GM23338 (cell line): ENCODE measurements around the gene ECT2. TPM values are rescaled to one million over a fixed set of nuclear protein-coding genes. Genes with fewer than 3 reads are reported as not detected.
A peak's percentile ranks its signal among the peaks of the same experiment; 100 is the strongest.

Experiments
- ATAC-seq: fragments of 200-7000 bp; cut with Tn5 transposase; 3 replicates; pipeline ENCODE4 v1.9.1; 2020
- DNase-seq: peaks from one replicate; pipeline ENCODE4 v3.0.0-alpha.2; 2015; ENCODE audit warnings: low spot score
- H2AFZ ChIP-seq: fragments of 200-600 bp; sonication (generic); 2 replicates; pipeline ENCODE4 v1.8.0; 2016; ENCODE audit warnings: antibody characterized with exemption, mild to moderate bottlenecking, moderate library complexity
- H3F3A ChIP-seq: fragments of 200-600 bp; sonication (generic); replicated peaks from 2 replicates; pipeline ENCODE4 v1.8.0; 2017; ENCODE audit warnings: antibody characterized with exemption, mixed run types, low read depth
- H3K27ac ChIP-seq: fragments of 200-600 bp; sonication (generic); 2 replicates; pipeline ENCODE4 v1.6.1; 2016; ENCODE audit warnings: low read depth
- H3K27me3 ChIP-seq: fragments of 200-600 bp; sonication (generic); 2 replicates; pipeline ENCODE4 v1.8.0; 2016; ENCODE audit warnings: mild to moderate bottlenecking, mixed run types, moderate library complexity; ENCODE audit not compliant: insufficient read depth
- H3K36me3 ChIP-seq: fragments of 200-600 bp; sonication (generic); 2 replicates; pipeline ENCODE4 v1.8.0; 2016; ENCODE audit warnings: mild to moderate bottlenecking; ENCODE audit not compliant: insufficient read depth
- H3K4me1 ChIP-seq: fragments of 200-600 bp; sonication (generic); 2 replicates; pipeline ENCODE4 v1.8.0; 2016; ENCODE audit warnings: mild to moderate bottlenecking, moderate library complexity; ENCODE audit not compliant: insufficient read depth
- H3K4me2 ChIP-seq: fragments of 200-600 bp; sonication (generic); 2 replicates; pipeline ENCODE4 v1.7.1; 2017; ENCODE audit warnings: mixed run types
- H3K4me3 ChIP-seq: fragments of 200-600 bp; sonication (generic); 2 replicates; pipeline ENCODE4 v1.6.1; 2016; ENCODE audit warnings: mixed run types
- H3K79me2 ChIP-seq: fragments of 200-600 bp; sonication (generic); replicated peaks from 2 replicates; pipeline ENCODE4 v1.8.0; 2017; ENCODE audit warnings: mild to moderate bottlenecking; ENCODE audit not compliant: insufficient read depth
- H3K9me2 ChIP-seq: fragments of 200-600 bp; sonication (generic); 2 replicates; pipeline ENCODE4 v1.8.0; 2017; ENCODE audit not compliant: insufficient read depth
- H4K20me1 ChIP-seq: fragments of 200-600 bp; sonication (generic); replicated peaks from 2 replicates; pipeline ENCODE4 v1.8.0; 2017; ENCODE audit warnings: mild to moderate bottlenecking; ENCODE audit not compliant: insufficient read depth
- H3K27ac Mint-ChIP-seq: 2 replicates; pipeline ENCODE4 v1.8.0; 2020; ENCODE audit warnings: inconsistent platforms, mild to moderate bottlenecking, moderate library complexity, mixed read lengths
- H3K27me3 Mint-ChIP-seq: 3 replicates; pipeline ENCODE4 v1.8.0; 2022; ENCODE audit warnings: low read depth, mild to moderate bottlenecking, moderate library complexity, mixed read lengths, inconsistent platforms; ENCODE audit not compliant: insufficient read depth, poor library complexity
- H3K36me3 Mint-ChIP-seq: 3 replicates; pipeline ENCODE4 v1.8.0; 2021; ENCODE audit warnings: low read depth, mild to moderate bottlenecking, inconsistent platforms, moderate library complexity, mixed read lengths
- H3K4me1 Mint-ChIP-seq: 3 replicates; pipeline ENCODE4 v1.8.0; 2020; ENCODE audit warnings: mild to moderate bottlenecking, inconsistent platforms, mixed read lengths
- H3K4me3 Mint-ChIP-seq: 3 replicates; pipeline ENCODE4 v1.8.0; 2021; ENCODE audit warnings: moderate library complexity, mild to moderate bottlenecking, inconsistent platforms, mixed read lengths
- H3K9me3 Mint-ChIP-seq: 3 replicates; pipeline ENCODE4 v1.8.0; 2020; ENCODE audit warnings: moderate library complexity, mild to moderate bottlenecking, inconsistent platforms, mixed read lengths
- ETS1 ChIP-seq: IDR thresholded peaks from 2 replicates; pipeline ENCODE4 v1.6.1; 2016; ENCODE audit warnings: antibody characterized with exemption
- EZH2 ChIP-seq: fragments of 200-600 bp; sonication (generic); IDR thresholded peaks from one replicate; pipeline ENCODE4 v1.8.0; 2017; ENCODE audit warnings: antibody characterized with exemption, mild to moderate bottlenecking, low read depth; ENCODE audit not compliant: unreplicated experiment
- JUNB ChIP-seq: IDR thresholded peaks from one replicate; pipeline ENCODE4 v1.6.1; 2016; ENCODE audit warnings: antibody characterized with exemption; ENCODE audit not compliant: unreplicated experiment
- NANOG ChIP-seq: IDR thresholded peaks from 2 replicates; pipeline ENCODE4 v1.6.1; 2016; ENCODE audit warnings: antibody characterized with exemption, borderline replicate concordance
- POLR2AphosphoS5 ChIP-seq: IDR thresholded peaks from 2 replicates; pipeline ENCODE4 v1.6.1; 2016; ENCODE audit warnings: antibody characterized with exemption, low read depth
- ZNF114 ChIP-seq: fragments of 250-450 bp; sonication (Bioruptor Pico); IDR thresholded peaks from 2 replicates; pipeline ENCODE4 v1.5.0; 2020; ENCODE audit warnings: mild to moderate bottlenecking, moderate library complexity
- ZNF331 ChIP-seq: fragments of 250-450 bp; sonication (Bioruptor Pico); IDR thresholded peaks from 2 replicates; pipeline ENCODE4 v1.5.0; 2020; ENCODE audit warnings: low read depth, mild to moderate bottlenecking, moderate library complexity
- ZNF462 ChIP-seq: fragments of 250-450 bp; sonication (Bioruptor Pico); IDR thresholded peaks from 2 replicates; pipeline ENCODE4 v1.5.0; 2020; ENCODE audit warnings: mild to moderate bottlenecking, moderate library complexity
- polyA plus RNA-seq: library from polyadenylated mRNA; unstranded; fragments of >200 nt; fragmentation: Nextera tagmentation; extraction: Ambion mirVana; gene quantifications from 2 replicates; pipeline ENCODE4 v1.2.1, GENCODE V29; 2016
- total RNA-seq: library from RNA; depleted of rRNA; stranded (reverse); fragments of >200 nt; shearing (Covaris generic); gene quantifications from 2 replicates; pipeline ENCODE4 v1.2.3, GENCODE V29; 2014
- TF ChIP-seq, protein P1 (sequence below): IDR thresholded peaks from one replicate; pipeline ENCODE4 v1.6.1; 2018; ENCODE audit warnings: antibody characterized with exemption; ENCODE audit not compliant: unreplicated experiment

Gene ECT2
- total and polyA plus RNA-seq, 2 experiments from 2014 or later: 102 to 111 TPM

- H3K4me3 ChIP-seq: no peak overlapping the region
- no peak overlapping the region for H3K27ac ChIP-seq
- H3K27me3 ChIP-seq: peaks cover 29% of the 10 kb centered on the region
- H3K9me2 ChIP-seq: no peaks in the 10 kb centered on the region
- Mint-ChIP-seq H3K27me3 (peaks cover 18% of the 10 kb centered on the region), H3K36me3 (no peaks in the 10 kb centered on the region), H3K9me3 (no peaks in the 10 kb centered on the region), H3K4me3 (no peak overlapping the region), H3K4me1 (peaks cover 14% of the 10 kb centered on the region; the same call in 2 of the 3 replicates), H3K27ac (no peak overlapping the region)
- TF ChIP-seq NANOG (peak; percentile 60), JUNB (no peak)
- peak; percentile 18; the same call in 2 of the 3 replicates for ATAC-seq
- no peak overlapping the region for H2AFZ ChIP-seq
- H3K4me2 ChIP-seq: peak overlapping the region; percentile 67
- no peaks in the 10 kb centered on the region for H3F3A ChIP-seq
- H3K79me2 ChIP-seq: no peaks in the 10 kb centered on the region
- no peak for DNase-seq
- H3K4me1 ChIP-seq: peaks cover 35% of the 10 kb centered on the region
- H3K36me3 ChIP-seq: no peaks in the 10 kb centered on the region
- no peaks in the 10 kb centered on the region for H4K20me1 ChIP-seq
Measured at GRCh38 chr3:172855037-172855436, 104.5 kb downstream of the ECT2 start.

GRCh38 chr3:172856795-172857742 lies 106.5 kb downstream of the ECT2 start:
- no peaks in the 10 kb centered on the region; the same call in 1 of the 3 replicates for H3K9me3 Mint-ChIP-seq
- no peaks in the 10 kb centered on the region for H3K36me3 ChIP-seq
- peaks cover 29% of the 10 kb centered on the region for H3K27me3 ChIP-seq
- H3K27me3 Mint-ChIP-seq: peaks cover 19% of the 10 kb centered on the region
- no peaks in the 10 kb centered on the region for H4K20me1 ChIP-seq
- peaks cover 4% of the 10 kb centered on the region; the same call in 1 of the 2 replicates for H3K9me2 ChIP-seq
- H3K4me1 ChIP-seq: peaks cover 38% of the 10 kb centered on the region
- peaks cover 16% of the 10 kb centered on the region; the same call in 2 of the 3 replicates for H3K4me1 Mint-ChIP-seq
- DNase-seq (no peak), ATAC-seq (no peak)
- H3K27ac Mint-ChIP-seq: no peak overlapping the region
- no peaks in the 10 kb centered on the region for H3F3A ChIP-seq
- no peaks in the 10 kb centered on the region for H3K79me2 ChIP-seq
- H3K36me3 Mint-ChIP-seq: 0 out of 3 replicates have a peak, but pooled peaks cover under 1% of the 10 kb centered on the region
- H3K4me2 ChIP-seq: no peak overlapping the region
- H2AFZ ChIP-seq: no peak overlapping the region
- no peak overlapping the region for H3K27ac ChIP-seq
- H3K4me3 ChIP-seq: no peak overlapping the region
- no peak overlapping the region for H3K4me3 Mint-ChIP-seq
- TF ChIP-seq POLR2AphosphoS5 (no peak), EZH2 (no peak), JUNB (no peak), ZNF114 (CRISPR knock-in tag) (no peak), ZNF462 (no peak), NANOG (no peak), ZNF331 (CRISPR knock-in tag) (no peak), ETS1 (no peak)
- TF ChIP-seq, protein P1, sequence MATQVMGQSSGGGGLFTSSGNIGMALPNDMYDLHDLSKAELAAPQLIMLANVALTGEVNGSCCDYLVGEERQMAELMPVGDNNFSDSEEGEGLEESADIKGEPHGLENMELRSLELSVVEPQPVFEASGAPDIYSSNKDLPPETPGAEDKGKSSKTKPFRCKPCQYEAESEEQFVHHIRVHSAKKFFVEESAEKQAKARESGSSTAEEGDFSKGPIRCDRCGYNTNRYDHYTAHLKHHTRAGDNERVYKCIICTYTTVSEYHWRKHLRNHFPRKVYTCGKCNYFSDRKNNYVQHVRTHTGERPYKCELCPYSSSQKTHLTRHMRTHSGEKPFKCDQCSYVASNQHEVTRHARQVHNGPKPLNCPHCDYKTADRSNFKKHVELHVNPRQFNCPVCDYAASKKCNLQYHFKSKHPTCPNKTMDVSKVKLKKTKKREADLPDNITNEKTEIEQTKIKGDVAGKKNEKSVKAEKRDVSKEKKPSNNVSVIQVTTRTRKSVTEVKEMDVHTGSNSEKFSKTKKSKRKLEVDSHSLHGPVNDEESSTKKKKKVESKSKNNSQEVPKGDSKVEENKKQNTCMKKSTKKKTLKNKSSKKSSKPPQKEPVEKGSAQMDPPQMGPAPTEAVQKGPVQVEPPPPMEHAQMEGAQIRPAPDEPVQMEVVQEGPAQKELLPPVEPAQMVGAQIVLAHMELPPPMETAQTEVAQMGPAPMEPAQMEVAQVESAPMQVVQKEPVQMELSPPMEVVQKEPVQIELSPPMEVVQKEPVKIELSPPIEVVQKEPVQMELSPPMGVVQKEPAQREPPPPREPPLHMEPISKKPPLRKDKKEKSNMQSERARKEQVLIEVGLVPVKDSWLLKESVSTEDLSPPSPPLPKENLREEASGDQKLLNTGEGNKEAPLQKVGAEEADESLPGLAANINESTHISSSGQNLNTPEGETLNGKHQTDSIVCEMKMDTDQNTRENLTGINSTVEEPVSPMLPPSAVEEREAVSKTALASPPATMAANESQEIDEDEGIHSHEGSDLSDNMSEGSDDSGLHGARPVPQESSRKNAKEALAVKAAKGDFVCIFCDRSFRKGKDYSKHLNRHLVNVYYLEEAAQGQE: no peak
